ENCODE data around the gene FAM227A.
"Not testable (repeated sequence)": the region's sequence is repeated elsewhere in the genome, so short reads cannot be mapped to it uniquely, and the experiment has no call there.

Gene FAM227A

GRCh38 chr22:38674888-38675287 lies 18.7 kb upstream of the FAM227A start:
- DNase-seq = peak in 27 of 51 donors; percentile 5 to 59 (median 37)

DNA sequence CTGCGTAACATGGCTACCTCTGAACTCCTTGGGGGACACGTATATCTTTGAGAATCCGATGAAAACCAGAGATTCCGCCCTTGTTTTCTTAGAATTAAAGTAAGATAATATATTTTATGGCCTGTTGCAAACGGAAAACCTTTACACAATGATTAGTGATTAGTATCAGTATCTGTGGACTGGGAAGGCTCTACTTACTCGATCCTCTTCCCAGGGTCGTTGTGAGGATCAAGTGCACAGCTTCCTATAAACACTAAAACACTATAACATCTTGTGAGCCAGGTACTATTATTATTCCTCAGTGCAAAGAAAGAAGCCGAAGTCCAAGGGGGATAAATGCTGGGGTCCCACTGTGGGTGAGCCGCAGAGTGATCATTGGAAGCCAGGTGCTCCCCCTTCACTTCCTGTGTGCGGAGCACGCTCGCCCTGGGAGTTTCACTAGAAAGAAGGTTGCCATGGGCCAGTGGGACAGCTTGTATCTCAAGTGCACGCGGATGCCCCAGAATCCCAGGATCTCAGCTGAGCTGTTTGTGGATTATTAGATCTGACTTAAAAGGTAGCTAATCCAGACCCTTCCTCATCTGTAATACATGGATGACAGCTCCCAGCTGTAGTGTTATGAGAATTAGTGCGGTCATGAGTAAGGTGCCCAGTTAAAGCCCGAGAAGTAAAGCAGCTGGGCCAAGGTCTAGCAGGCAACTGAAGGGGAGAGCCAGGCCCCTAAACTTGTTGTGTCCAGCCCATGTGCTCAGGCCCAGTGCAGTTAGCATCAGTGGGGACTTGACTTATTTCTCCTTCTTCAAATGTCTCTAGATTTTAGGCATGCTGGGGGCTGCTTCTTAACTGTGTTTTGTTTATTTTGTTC lies 1.1 kb upstream of the FAM227A start:
- DNase-seq = peak in 6 of 51 donors; percentile 1 to 50 (median 9)

DNA sequence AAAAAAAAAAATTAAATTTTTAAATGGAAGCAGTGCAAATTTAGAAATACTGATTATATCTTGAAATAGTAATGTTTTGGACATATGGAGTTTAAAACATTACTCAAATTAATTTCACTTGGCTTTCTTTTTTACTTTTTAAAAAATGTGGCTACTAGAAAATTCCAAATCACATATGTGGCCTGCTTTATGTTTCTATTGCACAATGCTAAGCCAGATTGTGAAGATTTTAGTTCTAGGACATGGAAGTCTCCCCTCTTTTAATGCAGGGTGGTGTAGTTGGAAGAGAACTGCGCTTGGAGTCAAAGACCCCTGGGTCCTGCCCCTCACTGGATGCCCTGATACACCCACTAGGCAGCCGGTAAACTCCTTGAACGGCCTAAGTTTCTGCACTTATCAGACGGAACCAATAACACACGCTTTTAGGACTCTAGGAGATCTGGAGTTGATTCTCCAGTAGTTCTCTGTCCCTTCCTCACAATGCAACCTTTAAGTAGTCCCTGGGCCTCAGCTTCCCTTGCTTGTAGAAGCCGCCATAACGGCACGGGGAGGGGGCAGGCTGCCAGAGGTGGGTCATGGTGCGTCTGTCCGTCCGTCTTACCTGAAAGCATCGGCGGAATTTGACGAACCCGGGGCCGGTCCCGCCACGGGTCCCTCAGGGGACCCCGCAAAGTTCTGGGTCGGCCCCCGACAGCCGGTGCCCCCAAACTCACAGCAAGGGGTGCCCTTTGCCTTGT lies 505 bp downstream of the FAM227A start:
- peak in 4 of 51 donors; percentile 42 to 64 (median 52) for DNase-seq

- no peak for DNase-seq
Observed at GRCh38 chr22:38653741-38654140, 2.5 kb downstream of the FAM227A start.

GRCh38 chr22:38652859-38653258 lies 3.3 kb downstream of the FAM227A start:
- DNase-seq = no peak

DNA sequence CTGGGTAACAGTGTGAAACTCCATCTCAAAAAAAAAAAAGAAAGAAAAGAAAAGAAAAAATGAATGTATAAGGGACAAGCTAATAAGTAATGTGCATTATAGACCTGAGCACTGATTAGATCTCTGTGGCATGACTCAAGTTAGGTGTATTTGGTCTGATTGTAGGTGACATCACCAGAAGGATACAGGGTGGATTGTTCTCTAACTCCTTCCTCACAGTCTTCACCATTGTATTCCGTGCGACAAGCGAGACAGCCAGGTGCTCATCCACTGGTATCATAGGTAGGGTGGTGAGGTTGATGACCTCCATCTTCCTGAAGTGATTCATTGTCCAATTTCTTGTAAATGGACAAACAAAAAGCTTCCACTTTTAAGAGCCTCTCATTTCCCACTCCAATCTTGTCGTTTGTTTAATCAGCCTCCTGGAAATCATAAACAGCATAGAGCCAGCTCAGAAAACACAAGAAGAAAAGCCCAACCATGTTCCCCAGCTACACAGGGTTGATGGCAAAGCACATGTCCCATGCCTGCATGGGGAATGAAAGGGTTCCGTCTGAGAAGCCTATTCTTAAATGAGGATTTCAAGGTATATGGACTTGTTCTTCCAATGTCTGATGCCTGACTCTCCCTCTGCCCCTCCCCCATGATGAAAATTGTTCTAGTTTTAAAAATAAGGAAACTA lies 6.2 kb downstream of the FAM227A start:
- DNase-seq = no peak

DNA sequence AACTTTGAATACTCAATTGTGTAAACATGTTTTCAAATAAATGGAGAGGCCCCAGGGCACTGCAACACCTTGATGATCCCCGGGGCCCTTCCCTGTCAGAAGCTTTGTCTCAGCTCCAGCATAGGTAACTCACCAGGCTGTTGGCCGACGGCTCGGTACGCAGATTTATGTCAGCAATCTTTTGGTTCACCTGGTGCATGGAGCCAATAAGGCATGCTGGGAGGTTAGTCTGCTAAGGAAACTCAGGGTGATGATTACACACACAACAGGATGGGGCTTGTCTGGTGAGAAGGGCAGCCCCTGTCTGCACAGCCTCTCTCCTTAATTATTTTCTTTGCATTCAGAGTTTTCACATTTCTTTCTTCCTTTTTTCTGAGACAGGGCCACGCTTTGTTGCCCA lies 10.8 kb downstream of the FAM227A start:
- no peak for DNase-seq

GRCh38 chr22:38644245-38644644 lies 11.9 kb downstream of the FAM227A start:
- not testable (repeated sequence) for DNase-seq

DNA sequence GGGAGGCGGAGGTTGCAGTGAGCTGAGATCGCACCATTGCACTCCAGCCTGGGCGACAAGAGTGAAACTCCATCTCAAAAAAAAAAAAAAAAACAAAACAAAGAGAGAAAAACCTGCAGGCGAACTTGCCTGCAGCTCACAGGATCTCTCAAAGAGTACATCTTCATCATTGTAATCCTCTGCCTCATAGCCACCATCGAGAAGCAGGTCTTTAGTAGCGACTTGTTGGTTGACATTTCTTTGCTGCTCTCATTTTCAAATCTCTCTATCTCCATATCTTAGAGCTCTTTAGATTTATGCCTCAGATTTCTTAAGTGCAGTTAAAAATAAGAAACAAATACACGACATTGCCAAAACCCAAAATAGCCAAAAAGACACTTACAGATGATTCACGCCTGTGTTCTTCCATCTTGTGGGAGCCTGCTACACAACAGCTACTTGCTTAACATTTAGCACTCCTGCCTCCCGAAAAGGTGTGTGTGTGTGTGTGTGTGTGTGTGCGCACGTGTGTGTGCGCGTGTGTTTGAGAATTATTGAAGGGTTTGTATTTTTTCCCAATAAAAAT lies 14.6 kb downstream of the FAM227A start:
- no peak for DNase-seq

GRCh38 chr22:38638728-38639127 lies 17.5 kb downstream of the FAM227A start:
- no peak for DNase-seq

DNA sequence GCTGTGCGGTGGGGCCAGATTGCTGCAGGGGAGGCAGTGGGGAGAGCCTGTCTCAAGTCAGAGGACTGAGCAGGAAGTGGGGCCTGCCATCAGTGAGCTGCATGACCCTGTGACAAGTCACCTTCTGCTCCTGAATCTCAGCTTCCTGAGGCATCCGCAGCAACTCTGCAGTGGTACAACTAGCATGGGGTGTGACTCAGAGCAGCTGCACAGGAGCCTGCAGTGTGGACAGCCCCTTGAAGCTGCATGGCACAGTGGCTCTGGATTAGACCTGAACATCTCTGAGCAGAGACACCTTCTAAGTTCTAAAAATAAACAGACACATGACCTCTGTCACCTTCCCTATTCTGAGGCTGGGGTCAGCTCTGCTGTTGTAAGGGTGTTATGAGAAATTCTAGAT lies 18.0 kb downstream of the FAM227A start:
- no peak for DNase-seq

GRCh38 chr22:38632528-38632927 lies 23.7 kb downstream of the FAM227A start:
- DNase-seq = no peak

DNA sequence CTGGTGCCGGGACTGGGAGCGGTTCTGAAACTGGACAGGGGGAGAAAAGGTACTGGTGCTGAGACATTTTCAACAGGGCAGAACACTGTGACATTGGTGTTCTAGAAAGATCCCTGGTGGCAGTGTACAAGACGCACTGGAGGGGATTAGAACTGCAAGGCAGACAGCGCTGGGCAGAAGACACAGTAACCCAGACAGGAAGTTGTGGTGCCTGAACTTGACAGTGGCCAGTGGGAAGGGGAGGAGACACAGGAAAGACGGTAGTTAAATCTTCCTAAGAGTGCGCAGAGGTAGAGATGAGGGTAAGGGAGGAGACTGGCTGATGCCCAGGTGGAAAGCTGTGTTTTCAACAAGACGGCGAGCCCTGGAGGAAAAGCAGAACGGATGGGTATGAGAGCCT lies 24.5 kb downstream of the FAM227A start:
- DNase-seq = no peak

GRCh38 chr22:38629108-38629507 lies 27.1 kb downstream of the FAM227A start:
- DNase-seq = no peak

GRCh38 chr22:38628444-38628843 lies 27.7 kb downstream of the FAM227A start:
- no peak for DNase-seq

GRCh38 chr22:38623351-38623750 lies 32.8 kb downstream of the FAM227A start:
- no peak for DNase-seq

DNA sequence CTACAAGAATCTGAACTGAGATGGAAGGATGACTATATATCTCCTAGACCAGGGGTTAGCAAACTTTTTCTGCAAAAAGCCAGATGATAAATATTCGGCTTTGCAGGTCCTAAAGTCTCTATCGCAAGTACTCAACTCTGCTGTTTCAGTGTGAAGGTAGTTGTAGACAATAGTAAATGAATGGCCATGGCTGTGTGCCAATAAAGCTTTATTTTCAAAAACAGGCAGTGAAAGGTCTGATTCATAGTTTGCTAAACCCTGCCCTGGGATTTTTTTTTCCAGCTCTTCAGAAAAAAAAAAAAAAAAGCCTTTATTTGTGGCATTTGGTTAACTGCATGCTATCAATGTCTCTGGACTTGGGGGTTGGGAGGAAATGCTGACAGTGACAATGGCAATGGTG lies 37.5 kb downstream of the FAM227A start:
- DNase-seq = no peak

DNA sequence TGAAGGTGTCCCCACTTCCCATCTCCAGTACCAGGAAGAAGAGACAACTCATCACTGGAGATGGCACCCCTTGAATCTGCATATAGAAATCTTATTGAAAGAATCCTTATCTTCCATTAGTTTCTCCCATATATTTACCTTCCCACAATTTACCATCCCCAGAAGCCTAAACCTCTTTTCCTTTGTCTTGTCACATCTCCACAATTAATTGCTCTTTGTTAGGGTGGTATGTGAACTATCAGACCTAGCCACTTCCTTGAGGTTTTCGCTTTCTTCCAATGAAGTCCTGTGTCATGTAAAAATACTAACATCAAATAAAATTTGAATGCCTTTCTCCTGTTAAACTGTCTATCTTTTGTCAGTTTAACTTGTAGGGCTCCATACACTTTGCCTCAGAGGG lies 37.9 kb downstream of the FAM227A start:
- DNase-seq = no peak

GRCh38 chr22:38615064-38615405 lies 41.2 kb downstream of the FAM227A start:
- DNase-seq = not testable (repeated sequence)

DNA sequence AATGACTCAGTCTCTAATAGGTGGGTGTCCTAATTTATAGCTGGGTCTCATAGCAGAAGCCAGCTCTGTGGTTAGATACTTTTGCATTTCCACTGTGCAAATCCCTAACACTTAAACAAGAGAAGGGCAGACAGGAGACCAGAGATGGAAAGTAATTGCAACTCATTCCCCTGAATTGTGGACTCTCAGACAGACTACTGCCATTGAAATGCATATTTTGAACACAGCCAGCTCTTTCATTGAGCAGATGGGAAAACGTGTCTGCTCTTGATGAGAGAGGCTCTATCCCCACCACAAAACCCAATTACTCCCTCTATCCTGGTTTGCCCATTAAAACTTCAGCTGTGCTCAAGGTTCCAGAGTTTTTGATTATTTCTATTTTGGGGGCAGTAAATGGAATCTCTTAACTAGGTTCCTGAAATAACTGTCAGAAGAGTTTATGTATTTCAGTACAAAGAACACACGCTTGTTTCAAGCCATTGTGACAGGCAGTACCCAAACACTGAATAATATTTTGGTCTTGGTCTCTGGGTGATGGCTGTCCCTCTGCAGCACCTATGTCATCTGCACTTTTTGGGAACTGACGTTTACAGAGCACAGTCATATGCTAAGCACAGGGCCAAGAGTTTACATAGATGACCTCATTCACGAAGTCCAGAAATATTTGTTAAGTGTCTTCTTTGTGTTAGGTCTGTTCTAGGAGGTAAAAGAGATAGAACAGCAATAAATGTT lies 41.7 kb downstream of the FAM227A start:
- DNase-seq = no peak

- DNase-seq = no peak
Observed at GRCh38 chr22:38613588-38613987, 42.6 kb downstream of the FAM227A start.
